NCI-H69 (cell line): ENCODE results near the gene DPF3.

ENCODE experiments used
- DNase-seq: peaks from one replicate; lab custom pipeline; 2025; lab: John Stamatoyannopoulos, UW

DPF3 gene

DNA sequence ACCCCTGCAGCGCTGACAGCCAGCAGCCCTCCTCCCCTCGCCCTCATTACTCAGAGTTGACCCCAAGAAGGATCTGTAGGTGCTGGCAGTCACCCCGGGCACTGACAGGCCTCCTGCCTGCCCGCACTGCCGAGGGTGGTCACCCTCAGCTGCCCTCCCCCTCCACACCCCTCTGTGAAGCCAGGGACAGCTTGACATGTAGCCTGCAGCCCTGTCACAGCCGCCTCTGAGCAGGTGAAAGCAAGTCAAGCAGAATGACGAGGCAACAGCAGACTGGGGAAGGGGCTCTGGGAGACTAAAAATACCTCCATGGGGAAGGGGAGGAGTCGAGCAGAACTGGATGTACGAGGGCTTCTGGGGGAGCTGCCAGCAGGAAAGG, 178.1 kb downstream of the DPF3 start:
- peak; percentile 54 for DNase-seq

DNA sequence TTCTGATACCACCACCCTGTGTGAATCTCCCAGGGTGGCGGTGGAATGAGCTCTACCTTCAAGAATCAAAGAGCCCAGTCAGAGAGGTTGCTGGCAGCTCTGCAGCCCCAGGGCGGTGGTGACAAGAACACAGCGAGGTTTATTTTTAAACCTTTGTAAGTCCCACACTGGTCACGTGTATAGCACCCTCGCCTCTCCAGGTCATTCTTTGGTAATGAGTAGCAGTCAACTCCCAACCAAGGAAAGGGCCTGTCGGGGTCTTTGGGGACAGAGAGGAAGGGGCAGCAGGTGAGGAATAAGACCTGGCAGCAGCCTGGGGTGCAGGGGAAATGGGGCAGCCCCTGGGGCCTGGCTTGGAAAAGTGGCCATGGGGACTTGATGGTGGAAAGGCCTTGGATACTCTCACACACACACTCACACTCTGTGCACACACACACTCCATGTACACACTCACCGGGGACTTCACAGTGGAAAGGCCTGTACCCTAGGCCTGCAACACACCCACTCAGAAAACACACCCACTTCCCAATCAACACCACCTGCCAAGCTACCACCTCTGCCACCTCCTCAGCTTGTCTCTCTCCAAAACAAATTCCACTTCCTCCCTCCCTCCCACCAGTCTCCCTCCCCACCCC, 178.6 kb downstream of the DPF3 start:
- DNase-seq: no peak

DNA sequence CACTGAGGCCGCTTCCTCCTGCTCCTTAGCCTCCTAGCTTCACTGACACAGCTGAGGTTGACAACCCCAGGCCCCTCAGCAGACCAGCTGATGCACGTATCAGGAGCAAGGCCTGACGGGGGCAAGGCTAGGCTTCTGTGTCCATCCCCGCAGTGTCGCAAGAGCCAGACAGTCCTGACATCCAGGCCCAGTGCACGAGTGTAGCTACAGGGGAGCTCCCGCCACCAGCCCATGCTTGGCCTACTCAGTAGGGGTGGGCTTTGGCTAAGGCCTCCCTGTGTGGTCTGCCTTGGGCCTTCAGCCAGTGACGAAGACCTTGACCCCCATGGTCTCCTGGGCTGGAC, 179.1 kb downstream of the DPF3 start:
- no peak for DNase-seq

GRCh38 chr14:72714094-72714493, 179.8 kb downstream of the DPF3 start:
- no peak for DNase-seq

DNA sequence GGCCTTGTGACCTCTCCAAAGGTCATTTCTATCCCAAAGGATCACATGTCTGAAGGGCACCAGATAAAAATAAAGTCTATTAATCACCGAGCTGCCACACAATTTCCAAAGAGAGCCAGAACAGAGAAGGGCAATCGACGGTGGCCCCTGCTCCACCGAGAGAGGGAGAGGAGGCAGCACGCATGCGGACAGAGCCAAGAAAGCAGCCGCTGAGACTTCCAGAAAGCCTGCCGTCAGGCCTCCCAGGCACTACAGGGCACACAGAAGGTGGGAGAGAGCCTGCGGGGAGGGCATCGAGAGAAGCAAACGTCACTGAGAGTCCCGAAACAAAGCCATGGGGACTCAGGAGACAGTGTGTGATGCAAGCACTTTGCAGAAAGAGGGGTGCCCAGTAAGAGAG, 182.0 kb downstream of the DPF3 start:
- DNase-seq: no peak

- no peak for DNase-seq
Observed at GRCh38 chr14:72709916-72710611, 183.8 kb downstream of the DPF3 start.

GRCh38 chr14:72708708-72709475, 185.0 kb downstream of the DPF3 start:
- DNase-seq: no peak

GRCh38 chr14:72708222-72708621, 185.7 kb downstream of the DPF3 start:
- DNase-seq: no peak

DNA sequence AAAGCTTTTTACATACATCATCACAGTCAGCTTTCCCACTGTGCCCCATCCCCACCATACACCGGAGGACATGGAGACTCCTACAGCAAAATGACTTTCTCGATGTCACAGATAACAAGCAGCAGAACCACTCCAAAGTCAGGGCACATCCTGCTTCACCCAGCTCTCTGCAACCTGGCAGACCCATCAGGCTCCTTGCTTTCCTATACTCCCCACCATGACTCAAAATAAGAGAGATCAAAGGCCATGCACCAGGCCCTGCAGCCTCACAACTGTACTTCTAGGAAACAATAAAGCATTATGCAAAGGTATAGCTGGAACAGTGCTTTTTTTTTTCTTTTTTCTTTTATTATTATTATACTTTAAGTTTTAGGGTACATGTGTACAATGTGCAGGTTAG, 187.4 kb downstream of the DPF3 start:
- DNase-seq: no peak

- DNase-seq: no peak
Observed at GRCh38 chr14:72704502-72704901, 189.4 kb downstream of the DPF3 start.

GRCh38 chr14:72701605-72702004, 192.3 kb downstream of the DPF3 start:
- DNase-seq: peak; percentile 68

GRCh38 chr14:72701237-72701565, 192.7 kb downstream of the DPF3 start:
- DNase-seq: peak; percentile 79

DNA sequence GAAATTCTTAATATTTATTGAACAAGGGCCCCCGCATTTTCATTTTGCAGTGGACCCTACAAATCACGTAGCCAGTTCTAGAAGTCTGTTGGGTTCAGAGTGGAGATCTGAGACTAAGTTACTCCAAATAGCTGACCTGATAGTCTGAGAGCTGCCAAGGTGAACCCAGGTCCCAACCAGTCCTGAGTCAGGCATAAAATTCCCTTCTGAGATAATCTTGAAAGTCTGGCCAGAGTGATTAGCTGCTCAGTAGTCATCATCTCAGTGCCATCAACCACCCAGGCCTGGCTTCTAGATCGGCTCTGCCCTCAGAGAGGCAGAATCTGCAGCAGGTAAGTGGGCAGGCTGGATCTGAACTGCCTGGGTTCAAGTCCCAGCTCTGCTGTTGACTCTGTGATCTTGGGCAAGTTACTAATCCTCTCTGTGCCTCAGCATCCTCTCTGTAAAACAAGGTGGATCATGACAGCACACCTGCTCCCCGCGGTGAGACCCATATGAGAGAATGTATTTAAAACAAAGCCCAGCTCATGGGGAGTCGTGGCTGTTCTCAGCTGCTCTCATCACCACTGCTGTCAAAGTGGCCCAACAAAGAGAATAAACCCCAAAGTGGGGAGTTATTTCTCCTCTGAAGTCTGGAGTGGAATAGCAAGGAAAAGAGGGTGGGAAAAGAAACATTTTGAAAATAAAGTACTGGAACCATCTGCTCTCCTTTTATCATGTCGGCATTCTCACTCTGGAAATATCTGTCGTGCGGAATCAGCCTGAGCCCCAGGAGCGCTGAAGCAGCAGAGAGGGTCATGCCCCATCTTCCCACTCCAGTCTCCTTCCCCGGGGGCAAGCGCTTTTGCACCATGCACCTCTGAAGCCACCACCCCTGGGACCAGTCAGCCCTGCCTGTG, 193.3 kb downstream of the DPF3 start:
- DNase-seq: peak; percentile 25

DNA sequence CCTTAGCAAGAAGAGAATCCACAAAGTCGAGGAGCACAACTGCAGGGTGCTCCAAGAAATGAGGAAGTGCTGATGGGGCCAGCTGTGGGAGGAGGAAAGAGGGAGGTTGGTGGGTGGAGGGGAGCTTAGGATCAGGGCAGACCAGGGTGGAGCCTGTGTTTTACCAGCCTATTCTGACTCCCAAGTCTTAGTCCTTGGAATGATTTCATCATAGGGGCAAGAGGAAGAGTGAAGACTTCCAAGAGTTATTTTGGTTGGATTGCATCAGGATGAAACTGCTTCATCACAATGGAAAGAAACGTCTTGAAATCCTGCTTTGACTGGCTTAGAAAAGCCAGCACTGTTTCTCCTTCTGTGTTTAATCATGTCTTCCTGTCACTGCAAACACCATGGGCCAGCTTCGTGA, 194.0 kb downstream of the DPF3 start:
- no peak for DNase-seq

GRCh38 chr14:72699443-72699842, 194.5 kb downstream of the DPF3 start:
- DNase-seq: no peak

DNA sequence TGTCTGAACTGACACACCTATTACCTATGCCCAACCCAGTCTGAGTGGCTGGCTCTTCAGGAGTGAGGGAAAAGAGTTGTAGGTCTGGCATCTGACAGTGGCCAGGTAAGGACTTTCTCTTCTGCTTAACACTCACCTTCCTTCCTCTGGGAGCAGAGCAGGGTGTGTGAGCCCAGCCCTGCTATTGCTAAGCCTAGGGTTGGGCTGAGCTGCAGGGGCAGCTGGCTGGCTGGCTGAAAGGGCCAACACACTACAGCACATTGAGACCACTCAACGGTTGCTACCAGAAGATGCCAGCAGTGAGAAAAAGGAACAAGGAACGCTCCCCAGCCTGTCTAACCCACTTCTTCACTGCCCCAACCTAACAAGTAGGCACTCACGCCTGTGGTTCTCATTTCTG, 201.2 kb downstream of the DPF3 start:
- DNase-seq: no peak

- no peak for DNase-seq
Observed at GRCh38 chr14:72690324-72690723, 203.6 kb downstream of the DPF3 start.

DNA sequence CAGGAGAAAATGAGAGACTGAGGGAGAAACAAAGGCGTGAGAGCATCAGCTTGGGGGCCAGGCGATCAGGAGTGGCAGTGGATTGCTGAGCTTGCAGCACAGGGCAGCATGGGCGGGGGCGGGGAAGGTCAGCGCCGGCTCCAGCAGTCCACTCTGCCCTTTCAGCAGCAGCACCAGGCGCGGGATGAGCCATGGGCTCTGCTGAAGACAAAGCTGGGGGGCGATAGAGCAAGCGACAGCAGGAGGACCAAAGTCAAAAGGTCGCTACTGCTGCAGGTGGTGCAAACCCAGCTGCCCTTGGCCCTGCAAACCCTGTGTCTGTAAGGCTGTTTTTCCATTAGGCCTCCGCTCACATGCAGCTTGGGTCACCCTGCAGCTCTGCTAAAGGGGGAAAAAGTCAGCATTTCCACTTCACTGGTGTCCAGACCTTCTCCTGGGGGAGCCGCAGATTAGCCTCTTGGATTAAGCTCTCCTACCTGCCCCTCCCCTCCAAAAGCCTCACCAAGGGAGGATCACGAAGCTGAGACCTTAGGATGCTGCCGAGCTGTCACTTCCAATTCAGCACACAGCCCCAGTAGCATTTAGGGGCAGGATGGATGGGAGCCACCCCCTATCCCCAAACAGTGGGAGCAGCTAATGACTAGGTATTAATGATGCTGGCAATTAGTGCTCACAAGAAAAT, 204.8 kb downstream of the DPF3 start:
- DNase-seq: no peak

GRCh38 chr14:72686832-72687231, 207.1 kb downstream of the DPF3 start:
- no peak for DNase-seq

DNA sequence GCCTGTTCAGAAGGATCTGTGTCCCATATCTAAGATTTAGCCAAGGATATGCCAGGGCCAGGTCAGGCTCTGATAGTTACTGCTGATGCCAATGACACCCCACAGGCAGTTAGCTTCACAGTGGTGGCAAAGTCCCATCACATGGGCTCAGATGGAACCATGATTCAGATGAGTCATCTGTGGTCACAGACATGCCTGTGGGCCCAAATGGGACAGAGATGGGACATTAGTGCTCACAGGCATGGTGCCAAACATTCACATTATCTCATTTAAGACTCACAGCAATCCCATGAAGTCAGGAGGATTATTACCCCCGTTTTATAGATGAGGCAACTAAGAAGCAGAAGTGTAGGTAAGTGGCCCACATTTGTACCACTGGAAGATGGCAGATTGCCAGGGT, 207.8 kb downstream of the DPF3 start:
- no peak for DNase-seq

DNA sequence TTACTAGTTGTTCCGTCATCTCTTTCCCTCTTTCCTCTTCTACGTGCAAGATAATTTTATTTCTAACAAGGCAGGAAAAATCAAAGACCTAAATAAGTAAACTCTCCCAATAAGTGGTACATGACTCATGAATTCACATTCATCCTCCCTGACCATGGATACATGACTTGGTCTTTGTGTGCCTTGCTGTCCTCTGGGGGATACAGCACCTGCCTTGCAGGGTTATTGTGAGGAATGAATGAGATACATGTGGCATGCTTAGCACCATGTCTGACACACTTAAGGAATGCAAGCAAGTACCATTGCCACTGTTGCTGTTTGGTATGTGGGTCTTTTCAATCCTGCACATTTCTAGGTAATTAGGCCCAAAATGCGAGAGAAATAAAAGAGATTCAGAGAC, 208.4 kb downstream of the DPF3 start:
- DNase-seq: no peak

DNA sequence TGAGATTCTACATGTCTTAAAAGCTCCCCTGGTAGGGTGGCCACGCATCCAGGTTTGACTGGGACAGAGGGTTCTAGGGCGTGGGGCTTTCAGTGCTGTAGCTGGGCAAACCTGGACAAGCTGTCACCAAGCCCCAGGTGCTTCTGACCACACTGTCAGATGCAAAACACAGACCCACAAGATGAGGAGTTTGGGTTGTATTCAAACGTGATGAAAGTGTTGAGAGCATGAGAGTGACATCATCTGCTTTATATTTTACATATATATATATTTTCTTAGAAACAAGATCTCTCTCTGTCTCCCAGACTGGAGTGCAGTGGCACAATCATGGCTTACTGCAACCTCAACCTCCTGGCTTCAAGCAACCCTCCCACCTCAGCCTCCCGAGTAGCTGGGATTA, 210.1 kb downstream of the DPF3 start:
- no peak for DNase-seq
